ENCODE results near the gene FAS.

FAS gene

DNA sequence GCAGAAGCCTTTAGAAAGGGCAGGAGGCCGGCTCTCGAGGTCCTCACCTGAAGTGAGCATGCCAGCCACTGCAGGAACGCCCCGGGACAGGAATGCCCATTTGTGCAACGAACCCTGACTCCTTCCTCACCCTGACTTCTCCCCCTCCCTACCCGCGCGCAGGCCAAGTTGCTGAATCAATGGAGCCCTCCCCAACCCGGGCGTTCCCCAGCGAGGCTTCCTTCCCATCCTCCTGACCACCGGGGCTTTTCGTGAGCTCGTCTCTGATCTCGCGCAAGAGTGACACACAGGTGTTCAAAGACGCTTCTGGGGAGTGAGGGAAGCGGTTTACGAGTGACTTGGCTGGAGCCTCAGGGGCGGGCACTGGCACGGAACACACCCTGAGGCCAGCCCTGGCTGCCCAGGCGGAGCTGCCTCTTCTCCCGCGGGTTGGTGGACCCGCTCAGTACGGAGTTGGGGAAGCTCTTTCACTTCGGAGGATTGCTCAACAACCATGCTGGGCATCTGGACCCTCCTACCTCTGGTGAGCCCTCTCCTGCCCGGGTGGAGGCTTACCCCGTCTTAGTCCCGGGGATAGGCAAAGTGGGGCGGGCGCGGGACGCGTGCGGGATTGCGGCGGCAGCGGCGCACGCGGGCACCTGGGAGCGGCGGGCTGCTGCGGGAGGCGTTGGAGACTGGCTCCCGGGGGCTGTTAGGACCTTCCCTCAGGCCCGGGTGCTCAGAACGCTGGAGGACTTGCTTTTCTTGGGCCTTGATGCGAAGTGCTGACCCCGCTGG, at the start of gene FAS:
FAS (plus strand) TSS at position 415 of the 777 bp plus-strand sequence; CDS start at position 494, 79 bp downstream.
- no peaks in the 10 kb centered on the region for H3K36me3 ChIP-seq (ENCODE audit: control insufficient read depth in 1 of 2, insufficient read depth in 2 of 2, low read length in 2 of 2)
- no peaks in the 10 kb centered on the region for H3K9me3 ChIP-seq (ENCODE audit: control insufficient read depth in 1 of 2, low read length in 2 of 2)
- H3K4me1 ChIP-seq (ENCODE audit: control insufficient read depth in 1 of 2, insufficient read depth in 2 of 2, low read length in 2 of 2), result peaks cover 19 to 38% of the 10 kb centered on the region in 2 donors
- peak within 1 kb of the TSS; percentile 89 to 97 for H3K4me3 ChIP-seq (ENCODE audit: low read depth in 1 of 2, low read length in 2 of 2)
- H3K27me3 ChIP-seq (ENCODE audit: control insufficient read depth in 1 of 2, insufficient read depth in 2 of 2, low read length in 2 of 2), result no peaks in the 10 kb centered on the region
- peak within 1 kb of the TSS; percentile 92 to 95 for H3K9ac ChIP-seq (ENCODE audit: low read depth in 1 of 2, low read length in 2 of 2)
- H3K27ac ChIP-seq (ENCODE audit: low read depth, low read length), result peak within 1 kb of the TSS; percentile 95

DNA sequence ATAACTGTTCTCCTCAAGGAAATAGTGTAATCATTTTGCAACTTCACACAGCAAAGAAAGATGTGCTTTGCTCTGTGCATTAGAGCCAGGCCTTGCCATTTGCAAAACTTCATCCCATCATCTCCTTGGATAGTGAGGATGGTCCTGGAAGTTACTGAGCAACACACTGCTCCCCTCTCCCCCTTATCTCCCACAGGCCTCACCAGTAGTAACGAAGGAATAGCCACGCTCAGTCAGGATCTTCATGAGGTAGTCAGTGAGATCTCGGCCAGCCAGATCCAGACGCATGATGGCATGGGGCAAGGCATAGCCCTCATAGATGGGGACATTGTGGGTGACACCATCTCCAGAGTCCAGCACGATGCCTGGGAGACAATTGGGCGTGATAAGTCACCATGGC, 49.6 kb upstream of the FAS start:
- H3K9ac ChIP-seq (ENCODE audit: low read depth in 1 of 2, low read length in 2 of 2), result no peak overlapping the region
- no peak overlapping the region for H3K27ac ChIP-seq (ENCODE audit: low read depth, low read length)
- no peak overlapping the region for H3K4me3 ChIP-seq (ENCODE audit: low read depth in 1 of 2, low read length in 2 of 2)
- no peaks in the 10 kb centered on the region for H3K9me3 ChIP-seq (ENCODE audit: control insufficient read depth in 1 of 2, low read length in 2 of 2)
- H3K27me3 ChIP-seq (ENCODE audit: control insufficient read depth in 1 of 2, insufficient read depth in 2 of 2, low read length in 2 of 2), result no peaks in the 10 kb centered on the region
- H3K36me3 ChIP-seq (ENCODE audit: control insufficient read depth in 1 of 2, insufficient read depth in 2 of 2, low read length in 2 of 2), result peaks cover 8 to 25% of the 10 kb centered on the region in 2 donors
- H3K4me1 ChIP-seq (ENCODE audit: control insufficient read depth in 1 of 2, insufficient read depth in 2 of 2, low read length in 2 of 2), result no peaks in the 10 kb centered on the region

DNA sequence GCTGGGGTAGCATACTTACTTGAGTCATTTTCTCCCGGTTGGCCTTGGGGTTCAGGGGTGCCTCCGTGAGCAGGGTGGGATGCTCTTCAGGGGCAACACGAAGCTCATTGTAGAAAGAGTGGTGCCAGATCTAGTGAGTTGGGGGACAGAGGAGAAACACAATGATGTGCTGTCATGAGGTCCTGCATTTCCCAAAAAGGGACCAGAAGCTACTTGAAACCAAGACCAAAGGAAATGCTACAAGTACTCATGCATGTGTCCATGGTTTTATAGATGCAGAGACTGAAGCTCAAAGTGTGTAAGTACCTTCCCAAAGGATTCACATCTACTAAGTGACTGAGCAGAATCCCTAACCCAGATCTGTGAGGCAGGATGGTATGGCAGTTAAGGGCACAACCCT, 46.8 kb upstream of the FAS start:
- no peaks in the 10 kb centered on the region for H3K4me1 ChIP-seq (ENCODE audit: control insufficient read depth in 1 of 2, insufficient read depth in 2 of 2, low read length in 2 of 2)
- no peak overlapping the region for H3K27ac ChIP-seq (ENCODE audit: low read depth, low read length)
- peaks cover 0 to 10% of the 10 kb centered on the region in 2 donors for H3K36me3 ChIP-seq (ENCODE audit: control insufficient read depth in 1 of 2, insufficient read depth in 2 of 2, low read length in 2 of 2)
- no peaks in the 10 kb centered on the region for H3K27me3 ChIP-seq (ENCODE audit: control insufficient read depth in 1 of 2, insufficient read depth in 2 of 2, low read length in 2 of 2)
- no peaks in the 10 kb centered on the region for H3K9me3 ChIP-seq (ENCODE audit: control insufficient read depth in 1 of 2, low read length in 2 of 2)
- no peak overlapping the region for H3K9ac ChIP-seq (ENCODE audit: low read depth in 1 of 2, low read length in 2 of 2)
- H3K4me3 ChIP-seq (ENCODE audit: low read depth in 1 of 2, low read length in 2 of 2), result no peak overlapping the region

DNA sequence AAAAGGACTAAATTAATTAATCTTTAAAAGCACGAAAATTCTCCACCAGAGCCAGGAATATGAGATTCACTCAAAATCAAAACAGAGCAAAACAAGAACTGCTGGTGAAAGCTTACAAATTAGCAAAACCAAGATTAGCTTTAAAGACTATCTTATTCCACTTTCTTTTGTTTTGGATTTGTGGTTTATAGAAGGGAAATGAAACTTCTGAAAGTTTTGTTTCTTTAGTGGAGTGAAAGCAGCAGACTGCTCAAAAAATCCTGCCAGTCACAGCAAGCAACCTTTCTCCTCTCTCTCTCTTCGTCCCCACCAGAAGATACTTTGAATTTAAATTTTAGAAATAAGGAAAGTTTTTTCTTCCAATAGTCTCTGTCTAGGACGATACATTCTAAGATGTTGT, 45.8 kb upstream of the FAS start:
- Histone ChIP-seq H3K9ac (ENCODE audit: low read depth in 1 of 2, low read length in 2 of 2) (no peak overlapping the region), H3K27me3 (ENCODE audit: control insufficient read depth in 1 of 2, insufficient read depth in 2 of 2, low read length in 2 of 2) (no peaks in the 10 kb centered on the region), H3K4me3 (ENCODE audit: low read depth in 1 of 2, low read length in 2 of 2) (no peak overlapping the region), H3K9me3 (ENCODE audit: control insufficient read depth in 1 of 2, low read length in 2 of 2) (no peaks in the 10 kb centered on the region), H3K4me1 (ENCODE audit: control insufficient read depth in 1 of 2, insufficient read depth in 2 of 2, low read length in 2 of 2) (no peaks in the 10 kb centered on the region), H3K36me3 (ENCODE audit: control insufficient read depth in 1 of 2, insufficient read depth in 2 of 2, low read length in 2 of 2) (peaks cover 0 to 10% of the 10 kb centered on the region in 2 donors), H3K27ac (ENCODE audit: low read depth, low read length) (no peak overlapping the region)

DNA sequence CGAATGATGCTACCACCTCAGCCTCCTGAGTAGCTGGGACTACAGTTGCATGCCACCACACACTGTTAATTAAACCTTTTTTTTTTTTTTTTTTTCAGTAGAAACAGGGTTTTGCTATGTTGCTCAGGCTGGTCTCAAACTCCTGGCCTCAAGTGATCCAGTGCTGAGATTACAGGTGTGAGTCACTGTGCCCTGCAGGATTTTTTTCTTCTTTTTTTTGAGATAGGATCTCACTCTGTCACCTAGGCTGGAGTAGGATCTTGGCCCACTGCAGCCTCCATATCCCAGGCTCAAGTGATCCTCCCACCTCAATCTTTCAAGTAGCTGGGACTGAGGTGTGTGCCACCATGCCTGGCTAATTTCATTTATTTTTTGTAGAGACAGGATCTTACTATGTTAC, 44.4 kb upstream of the FAS start:
- Histone ChIP-seq H3K27ac (ENCODE audit: low read depth, low read length) (no peak overlapping the region), H3K9ac (ENCODE audit: low read depth in 1 of 2, low read length in 2 of 2) (no peak overlapping the region), H3K4me1 (ENCODE audit: control insufficient read depth in 1 of 2, insufficient read depth in 2 of 2, low read length in 2 of 2) (no peaks in the 10 kb centered on the region), H3K4me3 (ENCODE audit: low read depth in 1 of 2, low read length in 2 of 2) (no peak overlapping the region), H3K36me3 (ENCODE audit: control insufficient read depth in 1 of 2, insufficient read depth in 2 of 2, low read length in 2 of 2) (peaks cover 0 to 5% of the 10 kb centered on the region in 2 donors), H3K9me3 (ENCODE audit: control insufficient read depth in 1 of 2, low read length in 2 of 2) (no peaks in the 10 kb centered on the region), H3K27me3 (ENCODE audit: control insufficient read depth in 1 of 2, insufficient read depth in 2 of 2, low read length in 2 of 2) (no peaks in the 10 kb centered on the region)

DNA sequence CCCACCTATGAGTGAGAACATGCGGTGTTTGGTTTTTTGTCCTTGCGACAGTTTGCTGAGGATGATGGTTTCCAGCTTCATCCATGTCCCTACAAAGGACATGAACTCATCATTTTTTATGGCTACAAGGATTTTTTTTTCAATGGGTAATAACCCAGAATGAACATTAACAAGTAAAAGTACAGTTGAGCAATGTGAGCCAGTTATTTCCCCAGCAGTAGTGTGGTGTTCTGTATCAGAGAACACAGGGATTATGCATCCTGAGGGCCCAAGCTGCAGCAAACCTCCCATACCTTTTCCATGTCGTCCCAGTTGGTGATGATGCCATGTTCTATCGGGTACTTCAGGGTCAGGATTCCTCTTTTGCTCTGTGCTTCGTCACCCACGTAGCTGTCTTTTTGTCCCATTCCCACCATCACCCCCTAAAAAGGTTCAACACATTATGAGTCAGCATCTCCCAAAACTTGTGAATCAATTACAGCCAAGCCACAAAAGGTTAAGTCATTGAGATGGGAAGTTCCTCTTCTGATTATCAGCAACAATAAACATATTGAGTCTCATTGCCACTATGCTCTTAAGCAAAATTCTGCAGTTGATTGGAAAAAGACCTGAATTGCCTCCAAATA, 43.5 kb upstream of the FAS start:
- Histone ChIP-seq H3K27me3 (ENCODE audit: control insufficient read depth in 1 of 2, insufficient read depth in 2 of 2, low read length in 2 of 2) (no peaks in the 10 kb centered on the region), H3K4me3 (ENCODE audit: low read depth in 1 of 2, low read length in 2 of 2) (no peak overlapping the region), H3K4me1 (ENCODE audit: control insufficient read depth in 1 of 2, insufficient read depth in 2 of 2, low read length in 2 of 2) (no peaks in the 10 kb centered on the region), H3K27ac (ENCODE audit: low read depth, low read length) (no peak overlapping the region), H3K36me3 (ENCODE audit: control insufficient read depth in 1 of 2, insufficient read depth in 2 of 2, low read length in 2 of 2) (peaks cover 0 to 5% of the 10 kb centered on the region in 2 donors), H3K9me3 (ENCODE audit: control insufficient read depth in 1 of 2, low read length in 2 of 2) (no peaks in the 10 kb centered on the region), H3K9ac (ENCODE audit: low read depth in 1 of 2, low read length in 2 of 2) (no peak overlapping the region)

DNA sequence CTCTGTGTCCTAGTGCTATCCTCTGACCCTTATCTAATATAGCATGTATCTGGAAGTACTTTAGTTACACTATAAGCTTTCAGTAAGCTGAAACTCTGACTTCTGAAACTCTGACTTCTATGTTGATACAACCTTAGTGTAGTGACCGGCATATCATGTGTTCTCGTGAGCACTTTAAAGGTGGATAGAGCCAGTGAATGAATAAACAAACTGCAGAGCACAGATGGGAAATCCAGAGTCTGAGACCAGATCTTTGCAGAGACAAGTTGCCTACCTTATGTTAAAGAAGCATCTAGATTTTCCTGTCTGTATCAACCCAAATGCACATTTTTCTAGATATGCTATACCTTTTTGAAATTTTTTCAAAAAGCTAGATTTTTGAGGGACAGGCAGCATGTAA, 41.5 kb upstream of the FAS start:
- no peaks in the 10 kb centered on the region for H3K36me3 ChIP-seq (ENCODE audit: control insufficient read depth in 1 of 2, insufficient read depth in 2 of 2, low read length in 2 of 2)
- no peaks in the 10 kb centered on the region for H3K27me3 ChIP-seq (ENCODE audit: control insufficient read depth in 1 of 2, insufficient read depth in 2 of 2, low read length in 2 of 2)
- no peaks in the 10 kb centered on the region for H3K9me3 ChIP-seq (ENCODE audit: control insufficient read depth in 1 of 2, low read length in 2 of 2)
- H3K4me1 ChIP-seq (ENCODE audit: control insufficient read depth in 1 of 2, insufficient read depth in 2 of 2, low read length in 2 of 2), result no peaks in the 10 kb centered on the region
- peak overlapping the region in 1 of 2 donors; percentile 17 for H3K4me3 ChIP-seq (ENCODE audit: low read depth in 1 of 2, low read length in 2 of 2)
- no peak overlapping the region for H3K27ac ChIP-seq (ENCODE audit: low read depth, low read length)
- H3K9ac ChIP-seq (ENCODE audit: low read depth in 1 of 2, low read length in 2 of 2), result peak overlapping the region in 1 of 2 donors; percentile 17

DNA sequence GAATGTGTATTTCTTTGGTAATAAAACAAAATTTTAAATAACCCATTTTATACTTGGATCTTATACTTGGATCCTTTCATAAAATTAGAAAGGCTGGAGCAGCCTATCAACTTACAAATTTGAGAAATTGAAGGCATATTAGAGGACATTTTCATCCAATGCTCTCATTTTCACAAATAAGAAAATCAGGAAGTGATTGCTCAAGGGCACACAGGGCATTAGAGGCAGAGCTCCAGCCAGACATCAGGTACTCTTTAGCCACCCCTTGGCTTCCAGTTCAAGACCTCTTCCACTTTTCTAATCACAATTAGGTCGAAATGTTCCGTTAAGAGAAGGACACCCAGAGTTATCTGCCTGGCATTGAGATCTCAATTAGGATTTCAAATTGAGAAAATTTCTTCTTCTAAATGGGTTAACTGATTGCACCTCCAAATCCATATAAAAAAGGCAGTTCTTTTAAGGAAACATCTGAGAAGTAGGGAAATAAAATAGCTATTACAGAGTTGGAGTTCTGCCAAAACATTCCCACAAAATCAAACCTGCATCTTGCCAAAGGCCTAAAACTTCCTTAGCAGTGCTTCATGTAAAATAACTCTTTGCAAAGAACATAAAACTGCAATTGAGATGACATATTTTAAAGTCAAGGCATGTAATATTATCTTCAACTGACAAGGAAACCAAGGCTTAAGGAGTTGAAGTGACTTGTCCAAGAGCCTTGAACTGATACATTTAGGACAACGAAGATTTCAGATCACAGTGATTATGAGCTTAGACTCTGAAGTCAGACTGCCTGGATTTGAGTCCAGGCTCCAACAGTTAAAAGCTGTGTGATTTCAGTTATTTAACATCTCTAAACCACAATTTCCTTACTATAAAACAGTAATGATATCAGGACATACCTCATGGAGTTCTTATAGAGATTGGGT, 40.4 kb upstream of the FAS start:
- Histone ChIP-seq H3K27ac (ENCODE audit: low read depth, low read length) (peak overlapping the region; percentile 70), H3K9ac (ENCODE audit: low read depth in 1 of 2, low read length in 2 of 2) (no peak overlapping the region), H3K36me3 (ENCODE audit: control insufficient read depth in 1 of 2, insufficient read depth in 2 of 2, low read length in 2 of 2) (no peaks in the 10 kb centered on the region), H3K9me3 (ENCODE audit: control insufficient read depth in 1 of 2, low read length in 2 of 2) (no peaks in the 10 kb centered on the region), H3K27me3 (ENCODE audit: control insufficient read depth in 1 of 2, insufficient read depth in 2 of 2, low read length in 2 of 2) (no peaks in the 10 kb centered on the region), H3K4me3 (ENCODE audit: low read depth in 1 of 2, low read length in 2 of 2) (peak overlapping the region in 1 of 2 donors; percentile 24), H3K4me1 (ENCODE audit: control insufficient read depth in 1 of 2, insufficient read depth in 2 of 2, low read length in 2 of 2) (no peaks in the 10 kb centered on the region)

DNA sequence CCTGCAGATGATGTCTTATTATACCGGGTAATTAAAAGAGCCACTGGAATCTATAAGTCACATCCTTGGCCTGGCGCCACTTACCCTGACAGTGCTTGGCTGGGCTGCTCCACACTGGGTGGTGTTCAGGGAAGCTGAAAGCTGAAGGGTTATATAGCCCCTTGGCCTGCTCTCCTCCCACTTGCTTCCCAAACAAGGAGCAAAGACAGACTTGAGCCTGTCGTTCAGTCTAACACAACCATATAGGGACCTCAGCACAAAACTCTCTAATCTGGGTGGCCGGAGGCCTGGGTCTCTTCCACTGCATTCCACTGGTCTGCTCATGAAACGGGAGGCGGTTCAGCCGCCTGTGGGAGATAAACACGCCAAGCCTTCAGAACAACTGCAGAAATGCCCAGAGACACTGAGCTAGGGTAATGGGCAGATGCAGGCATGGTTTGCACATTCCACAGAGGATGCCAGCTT, 37.9 kb upstream of the FAS start, which contains the start of gene ACTA2:
ACTA2 (minus strand) TSS at position 127 of the 465 bp plus-strand sequence. CDS start 3,843 bp downstream, outside the sequence.
- Histone ChIP-seq H3K4me1 (ENCODE audit: control insufficient read depth in 1 of 2, insufficient read depth in 2 of 2, low read length in 2 of 2) (no peaks in the 10 kb centered on the region), H3K27ac (ENCODE audit: low read depth, low read length) (peak within 1 kb of the TSS; percentile 28), H3K27me3 (ENCODE audit: control insufficient read depth in 1 of 2, insufficient read depth in 2 of 2, low read length in 2 of 2) (no peaks in the 10 kb centered on the region), H3K9me3 (ENCODE audit: control insufficient read depth in 1 of 2, low read length in 2 of 2) (no peaks in the 10 kb centered on the region), H3K9ac (ENCODE audit: low read depth in 1 of 2, low read length in 2 of 2) (peak within 1 kb of the TSS in 1 of 2 donors; percentile 29), H3K36me3 (ENCODE audit: control insufficient read depth in 1 of 2, insufficient read depth in 2 of 2, low read length in 2 of 2) (no peaks in the 10 kb centered on the region), H3K4me3 (ENCODE audit: low read depth in 1 of 2, low read length in 2 of 2) (peak within 1 kb of the TSS; percentile 2 to 38)
